CD4-positive, alpha-beta T cell treated with Interleukin-12 subunit alpha and Interleukin-12 subunit beta, for 1 hour (primary cell): ENCODE data around the gene EVI5.
A peak's percentile ranks its signal among the peaks of the same experiment; 100 is the strongest.

ENCODE experiments used
- DNase-seq: peaks from one replicate; pipeline ENCODE4 v3.0.0-alpha.2; 2020

EVI5 gene

DNA sequence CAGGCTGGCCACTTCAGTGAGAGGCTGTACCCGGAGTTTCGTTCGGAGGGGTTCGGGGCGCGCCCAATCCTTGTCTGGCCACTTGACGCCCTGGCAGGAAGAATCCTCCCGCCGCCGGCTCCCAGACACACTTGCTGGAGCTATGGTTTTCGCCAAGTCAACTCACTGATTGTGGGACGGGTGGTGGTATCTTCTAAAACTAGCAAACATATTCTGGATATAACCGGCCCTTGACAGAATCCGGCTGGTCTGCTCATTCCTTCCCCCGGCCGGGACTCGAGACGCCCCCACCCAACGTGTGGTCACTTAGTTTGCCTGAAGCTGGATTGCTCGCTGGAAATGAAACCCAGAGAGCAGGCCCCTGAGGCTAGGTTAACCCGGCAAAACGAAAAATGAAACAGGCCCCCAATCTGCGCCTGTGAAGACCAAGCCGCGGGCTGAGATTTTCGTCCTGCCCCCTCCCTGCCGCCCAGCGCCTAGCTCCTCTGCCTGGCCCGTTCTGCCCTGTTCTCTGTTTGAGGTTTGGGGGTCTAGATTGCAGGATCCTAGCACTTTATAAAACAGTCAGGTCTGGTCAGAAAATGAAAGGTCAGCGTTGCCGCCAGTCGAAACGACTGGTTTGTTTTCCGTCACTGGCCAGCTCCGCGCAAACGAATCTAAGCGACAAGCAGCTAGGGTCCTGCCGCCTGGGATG lies 302.8 kb downstream of the EVI5 start:
- no peak for DNase-seq

DNA sequence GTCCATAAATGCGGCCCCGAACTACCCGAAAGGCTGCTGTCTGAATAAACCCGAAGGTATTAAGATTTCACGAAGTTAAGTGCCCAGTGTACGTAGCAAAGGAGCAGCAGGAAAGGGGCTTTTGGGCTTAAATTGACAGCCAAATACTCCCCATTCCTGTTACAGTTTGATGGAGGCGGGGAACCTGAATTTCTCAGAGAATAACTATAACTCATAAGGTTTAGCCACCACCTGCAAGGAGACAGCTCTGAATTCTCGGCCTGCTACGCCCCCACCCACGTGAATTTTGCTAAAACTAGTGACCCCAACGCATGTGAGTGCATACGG lies 303.3 kb downstream of the EVI5 start:
- DNase-seq: no peak

DNA sequence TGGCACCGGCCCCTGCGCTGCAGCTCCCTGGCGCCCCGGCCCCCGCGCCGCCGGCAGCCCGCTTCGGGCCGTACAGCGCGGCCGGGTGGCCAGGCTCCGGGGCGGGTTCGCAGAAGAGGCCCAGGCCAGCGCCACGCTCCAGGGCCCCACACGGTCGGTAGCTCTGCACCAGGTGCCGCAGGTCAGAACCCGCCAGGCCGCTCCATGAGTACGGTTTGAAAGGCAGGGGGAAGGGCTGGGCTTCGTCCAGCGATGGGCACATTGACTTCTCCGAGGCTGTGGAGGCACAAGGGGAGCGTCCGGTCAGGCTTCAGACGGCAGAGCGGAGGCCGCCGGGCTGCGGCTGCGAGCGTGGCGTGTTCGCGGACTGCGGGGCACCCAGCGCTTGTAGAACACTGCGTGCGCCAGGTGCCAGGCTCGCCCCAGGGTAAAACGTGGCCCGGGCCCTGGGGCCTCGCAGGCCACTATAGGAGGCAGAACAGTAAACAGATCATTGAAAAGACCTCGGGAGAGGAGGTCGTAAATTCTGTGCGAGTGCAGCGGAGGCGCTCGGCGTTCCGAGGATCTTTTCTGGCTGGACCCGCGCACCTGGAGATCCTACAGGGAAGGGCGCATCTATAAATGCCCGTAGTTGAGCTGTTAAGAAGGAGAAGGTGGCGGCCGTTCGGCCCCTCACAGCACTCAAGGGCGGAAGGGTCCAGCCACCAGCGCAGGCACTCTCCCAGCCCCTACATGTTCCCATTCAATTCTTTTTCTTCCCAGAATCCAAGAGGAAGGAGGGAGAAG lies 303.9 kb downstream of the EVI5 start:
- no peak for DNase-seq

DNA sequence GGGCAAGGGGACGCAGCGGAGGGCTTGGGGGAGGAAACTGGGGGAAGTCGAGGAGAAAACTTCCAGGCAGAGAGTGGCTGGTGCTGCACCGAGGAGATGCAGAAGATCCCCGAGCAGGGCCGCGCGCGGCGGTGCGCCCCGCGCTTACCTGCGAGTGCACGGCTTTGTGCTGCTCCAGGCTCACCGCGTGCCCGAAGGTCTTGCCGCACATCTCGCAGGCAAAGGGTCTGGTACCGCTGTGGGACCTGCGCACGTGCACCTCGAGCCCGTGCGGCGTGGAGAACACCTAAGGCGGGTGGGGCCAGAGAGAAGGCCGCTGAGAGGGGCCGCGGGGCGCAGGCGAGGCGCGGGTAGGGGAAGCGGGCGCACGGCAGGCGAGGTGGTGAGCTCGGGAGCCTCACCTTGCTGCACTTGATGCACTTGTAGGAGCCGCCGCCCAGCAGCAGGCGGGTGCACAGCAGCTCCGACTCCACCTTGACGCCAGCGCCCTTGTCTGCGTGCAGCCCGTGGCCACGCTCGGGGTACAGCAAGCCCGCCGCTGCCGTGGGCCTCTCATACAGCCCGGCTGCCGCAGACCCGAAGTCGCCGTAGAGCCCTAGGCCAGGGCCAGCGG lies 304.6 kb downstream of the EVI5 start:
- no peak for DNase-seq

DNA sequence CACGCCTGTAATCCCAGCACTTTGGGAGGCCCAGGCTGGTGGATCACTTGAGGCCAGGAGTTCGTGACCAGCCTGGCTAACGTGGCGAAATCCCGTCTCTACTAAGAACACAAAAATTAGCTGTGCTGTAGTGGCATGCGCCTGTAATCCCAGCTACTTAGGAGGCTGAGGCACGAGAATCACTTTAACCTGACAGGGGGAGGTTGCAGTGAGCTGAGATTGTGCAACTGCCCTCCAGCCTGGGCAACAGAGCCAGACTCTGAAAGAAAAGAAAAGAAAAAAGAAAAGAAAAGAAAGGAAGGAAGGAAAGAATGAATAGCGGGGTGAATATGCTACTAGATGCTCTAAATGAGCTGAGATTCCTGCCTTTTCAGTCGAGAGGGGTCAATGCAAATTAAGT lies 305.3 kb downstream of the EVI5 start:
- no peak for DNase-seq

DNA sequence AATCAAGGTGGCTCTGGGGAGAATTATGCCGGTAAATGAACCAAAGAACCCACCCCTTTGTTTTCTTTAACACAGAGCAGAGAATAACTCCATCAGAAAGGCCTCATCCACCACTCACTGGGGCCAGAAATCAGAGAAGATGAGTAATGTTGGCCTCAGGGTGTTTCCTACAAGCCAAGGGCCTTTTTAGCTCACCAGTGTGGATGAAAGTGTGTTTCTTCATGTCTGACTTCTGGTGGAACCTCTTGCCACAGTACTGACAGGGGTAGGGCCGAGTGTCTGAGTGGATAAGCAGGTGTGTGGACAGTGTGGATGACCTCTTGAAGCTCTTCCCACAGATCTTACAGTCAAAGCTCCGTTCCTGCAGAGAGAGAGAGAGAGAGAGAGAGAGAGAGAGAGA lies 306.5 kb downstream of the EVI5 start:
- DNase-seq: no peak

DNA sequence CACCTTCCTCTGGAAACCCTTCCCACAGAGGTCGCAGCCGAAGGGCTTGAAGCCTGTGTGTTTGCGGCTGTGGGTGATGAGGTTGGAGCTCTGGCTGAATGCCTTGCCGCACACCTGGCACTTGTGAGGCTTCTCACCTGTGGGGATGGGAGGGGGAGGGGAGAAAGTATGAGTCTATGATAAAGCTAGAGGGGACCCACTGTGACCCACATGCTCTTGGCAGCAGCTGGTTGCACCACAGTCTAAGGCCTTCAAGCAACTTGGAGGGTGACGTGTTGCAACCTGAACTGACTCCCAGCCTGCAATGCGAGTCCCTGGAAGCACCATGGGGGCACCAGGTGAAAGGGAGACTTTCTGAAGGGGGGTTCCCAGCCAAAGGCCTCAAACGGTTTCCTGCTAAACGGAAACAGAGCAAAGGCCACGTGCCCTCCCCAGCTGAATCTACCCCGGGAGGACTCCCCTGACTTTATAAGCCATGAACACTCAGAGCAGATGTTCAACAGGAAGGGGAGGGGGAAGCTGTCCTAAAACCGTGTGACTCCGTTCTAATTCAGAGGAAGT lies 308.8 kb downstream of the EVI5 start:
- peak; percentile 75 for DNase-seq

DNA sequence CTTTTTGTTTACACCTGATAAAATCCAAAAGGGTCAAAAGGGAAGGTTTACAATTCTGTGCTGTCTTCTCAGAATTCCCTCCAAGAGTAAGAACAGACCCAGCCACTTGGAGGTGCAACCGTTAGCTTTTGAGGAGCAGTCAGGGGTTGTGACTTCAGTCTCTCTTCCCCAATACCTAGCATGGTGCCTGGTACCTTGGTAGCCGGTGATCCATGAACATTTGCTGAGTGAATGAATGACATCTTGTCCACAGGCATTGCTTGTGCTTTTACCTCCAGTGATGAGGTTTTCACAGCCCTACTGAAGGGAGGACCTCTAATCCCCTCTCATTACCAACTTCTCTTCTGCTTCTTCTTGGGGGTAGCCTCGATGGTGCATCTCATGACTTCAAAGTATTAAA lies 309.9 kb downstream of the EVI5 start:
- no peak for DNase-seq

DNA sequence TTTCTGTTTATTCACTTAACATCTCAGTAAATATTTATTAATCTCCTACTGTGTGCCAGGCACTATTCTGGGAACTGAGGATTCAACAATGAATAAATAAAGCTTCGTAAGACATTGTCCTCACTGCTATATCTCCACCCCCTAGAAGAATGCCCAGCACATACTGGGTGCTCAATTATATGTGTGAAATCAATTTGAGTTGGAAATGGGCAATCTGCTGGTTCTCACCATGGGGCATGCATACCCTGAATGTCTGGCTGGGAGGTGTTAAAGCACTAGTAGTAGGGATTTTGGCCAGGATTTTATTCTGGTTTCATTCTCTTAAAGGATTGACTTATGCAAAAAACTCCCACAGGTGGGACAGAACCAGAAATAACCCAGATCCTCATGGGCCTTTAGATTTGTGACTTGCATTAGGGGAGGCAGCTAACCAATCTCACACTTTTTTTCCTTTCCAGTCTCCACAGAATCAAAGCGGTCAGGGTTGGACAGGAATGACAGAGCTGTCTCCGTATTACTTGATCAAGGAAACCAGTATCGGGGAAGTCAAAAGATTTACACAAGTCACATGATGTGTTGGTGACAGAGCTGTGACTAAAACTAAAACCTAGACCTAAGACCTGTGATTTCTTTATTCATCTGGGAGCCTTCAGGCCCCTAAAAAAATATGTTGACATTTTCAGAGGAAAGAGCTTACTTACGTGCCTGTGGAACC lies 311.0 kb downstream of the EVI5 start:
- no peak for DNase-seq

DNA sequence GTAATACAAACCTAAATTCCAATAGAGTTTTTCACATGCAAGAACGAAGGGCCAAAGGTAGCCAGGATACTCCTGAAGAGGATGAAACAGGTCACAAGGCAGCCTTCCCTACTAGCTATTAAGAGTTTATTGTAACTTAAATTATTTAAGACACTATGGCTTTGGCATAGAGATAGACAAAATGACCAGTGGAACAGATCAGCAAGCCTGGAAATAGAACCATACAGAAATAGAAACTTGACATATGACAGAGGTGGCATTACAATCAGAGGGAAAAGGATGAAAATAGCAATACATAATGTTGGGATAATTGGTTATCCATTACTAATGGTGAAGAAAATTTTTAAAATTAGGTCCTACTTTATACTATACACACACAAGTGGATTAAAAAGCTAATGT lies 314.7 kb downstream of the EVI5 start:
- DNase-seq: no peak

DNA sequence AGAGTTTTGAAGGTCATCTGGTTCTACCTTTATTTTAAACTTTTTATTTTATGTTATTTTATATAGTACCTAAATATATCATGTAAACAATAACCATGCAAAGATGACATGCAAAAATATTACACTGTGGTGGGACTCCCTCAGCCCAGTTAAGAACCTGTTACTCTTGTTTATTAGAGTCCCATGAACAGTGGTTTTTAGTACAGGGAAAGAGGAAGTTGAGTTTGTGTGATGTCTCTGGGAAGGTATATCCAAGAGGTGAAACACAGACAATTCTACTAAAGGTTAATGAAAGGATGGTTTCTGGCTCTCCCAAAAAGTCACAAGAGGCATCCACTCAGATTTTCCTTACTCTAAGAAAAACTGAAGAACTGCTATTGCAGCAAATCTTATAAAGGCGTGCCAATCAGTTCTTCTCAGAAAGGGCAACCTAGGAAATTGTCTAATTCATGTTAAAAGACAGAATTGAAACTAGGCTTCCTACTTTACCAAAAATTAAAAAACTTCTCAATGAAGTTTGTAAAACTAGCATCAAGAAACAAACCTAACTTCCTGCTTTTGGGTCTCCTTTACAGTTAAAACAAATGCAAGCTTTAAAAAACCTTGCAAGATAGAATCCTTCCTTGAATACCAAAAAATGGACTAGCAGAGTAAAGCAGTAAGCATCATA lies 318.1 kb downstream of the EVI5 start:
- DNase-seq: no peak

DNA sequence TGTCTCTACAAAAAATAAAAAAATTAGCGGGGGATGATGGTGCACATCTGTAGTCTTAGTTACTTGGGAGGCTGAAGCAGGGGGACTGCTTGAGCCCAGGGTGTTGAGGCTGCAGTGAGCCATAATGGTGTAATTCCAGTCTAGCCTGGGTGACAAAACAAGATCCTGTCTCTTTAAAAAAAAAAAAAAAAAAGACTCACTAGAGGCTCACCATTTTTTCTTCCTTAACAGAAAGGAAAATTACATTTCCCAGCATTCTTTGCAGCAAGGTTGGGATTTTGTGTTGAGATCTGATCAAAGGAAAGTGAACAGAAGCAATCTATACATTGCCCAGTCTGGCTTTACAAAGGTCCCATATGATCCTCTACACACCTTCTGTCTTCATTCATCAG lies 319.7 kb downstream of the EVI5 start:
- no peak for DNase-seq

DNA sequence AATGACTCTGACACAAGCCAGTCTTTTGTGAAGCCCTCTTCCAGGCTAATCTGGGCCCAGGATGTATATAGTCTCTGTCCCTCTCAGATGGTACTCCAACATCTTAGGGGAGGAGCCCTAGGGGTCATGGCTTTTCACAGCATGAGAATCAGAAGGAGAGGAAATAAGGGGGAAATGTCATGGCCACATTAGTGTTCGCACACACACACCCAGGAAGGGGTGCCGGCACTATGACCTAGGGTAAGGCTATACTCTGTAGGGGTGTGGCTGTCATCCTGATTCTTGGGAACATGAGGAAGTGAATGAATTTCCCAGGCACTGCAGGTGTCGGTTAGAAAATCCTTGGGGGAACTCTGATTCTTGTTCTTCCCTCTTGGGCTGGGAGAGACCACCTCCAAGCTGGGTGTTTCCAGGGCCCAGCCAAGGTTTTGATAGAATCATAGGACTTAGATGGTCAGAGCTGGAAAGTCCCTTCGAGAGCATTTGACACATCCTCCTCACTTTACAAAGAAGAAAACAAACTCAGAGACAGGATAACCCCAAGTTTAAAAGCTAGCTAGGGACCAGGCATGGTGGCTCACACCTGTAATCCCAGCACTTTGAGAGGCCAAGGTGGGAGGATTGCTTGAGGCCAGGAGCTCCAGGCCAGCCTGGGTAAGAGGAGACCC lies 320.2 kb downstream of the EVI5 start:
- no peak for DNase-seq

DNA sequence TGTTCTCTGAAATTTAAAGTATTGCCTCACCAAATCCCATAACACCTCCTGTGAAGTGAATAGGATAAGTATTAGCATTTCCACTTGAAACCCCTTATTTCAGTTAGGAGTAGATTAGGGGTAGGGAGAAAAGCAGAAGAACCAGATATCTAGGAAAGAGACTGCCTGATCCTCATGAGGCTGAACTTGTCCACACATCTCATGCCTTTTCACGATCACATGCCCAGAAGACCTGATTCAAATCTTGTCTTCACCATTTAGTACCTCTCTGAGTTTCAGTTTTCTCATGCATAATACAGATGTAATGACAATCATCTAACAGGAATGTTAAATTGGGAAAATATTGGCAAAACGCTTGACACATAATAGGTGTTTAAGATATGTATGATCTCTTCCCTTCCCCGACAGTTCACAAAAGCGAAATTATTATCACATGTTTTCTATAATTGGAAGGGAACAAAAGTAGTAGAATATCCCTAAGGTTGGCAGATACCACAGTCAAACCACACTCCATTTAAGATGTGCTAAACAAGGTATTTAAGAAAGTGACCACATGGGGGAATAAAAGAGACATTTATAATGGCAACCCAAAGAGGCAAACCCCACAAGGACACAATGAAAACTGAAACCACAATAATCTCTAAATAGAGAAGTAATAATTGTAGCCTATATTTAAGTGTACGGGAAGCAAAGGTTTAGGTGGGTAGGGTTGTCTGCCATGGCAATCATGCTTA lies 323.4 kb downstream of the EVI5 start:
- no peak for DNase-seq

DNA sequence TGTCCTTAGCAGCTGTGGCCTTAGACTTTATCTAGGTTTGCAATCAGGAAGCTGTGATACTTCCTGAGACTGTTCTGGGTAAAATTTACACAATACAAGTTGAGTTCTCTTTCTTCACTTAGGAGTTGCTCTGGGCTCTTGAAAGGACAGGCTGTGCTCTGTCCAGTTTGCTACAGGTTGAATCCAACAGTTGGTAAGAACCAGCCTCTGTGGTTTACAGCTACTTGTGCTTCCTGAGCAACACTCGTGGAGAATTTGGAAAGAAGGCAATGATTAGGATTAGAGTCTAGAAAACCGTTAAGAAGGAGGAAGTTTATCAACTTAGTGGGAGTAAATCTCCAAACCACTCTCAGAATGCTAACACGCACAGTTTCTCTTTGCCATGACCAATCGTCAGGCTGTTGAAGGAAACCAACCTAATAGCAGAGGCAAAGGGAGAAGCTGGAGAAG lies 325.0 kb downstream of the EVI5 start:
- DNase-seq: no peak
